Measurements from ENCODE around the gene BRD9.
"Not testable (repeated sequence)": the region's sequence is repeated elsewhere in the genome, so short reads cannot be mapped to it uniquely, and the experiment has no call there.

The BRD9 gene

DNA sequence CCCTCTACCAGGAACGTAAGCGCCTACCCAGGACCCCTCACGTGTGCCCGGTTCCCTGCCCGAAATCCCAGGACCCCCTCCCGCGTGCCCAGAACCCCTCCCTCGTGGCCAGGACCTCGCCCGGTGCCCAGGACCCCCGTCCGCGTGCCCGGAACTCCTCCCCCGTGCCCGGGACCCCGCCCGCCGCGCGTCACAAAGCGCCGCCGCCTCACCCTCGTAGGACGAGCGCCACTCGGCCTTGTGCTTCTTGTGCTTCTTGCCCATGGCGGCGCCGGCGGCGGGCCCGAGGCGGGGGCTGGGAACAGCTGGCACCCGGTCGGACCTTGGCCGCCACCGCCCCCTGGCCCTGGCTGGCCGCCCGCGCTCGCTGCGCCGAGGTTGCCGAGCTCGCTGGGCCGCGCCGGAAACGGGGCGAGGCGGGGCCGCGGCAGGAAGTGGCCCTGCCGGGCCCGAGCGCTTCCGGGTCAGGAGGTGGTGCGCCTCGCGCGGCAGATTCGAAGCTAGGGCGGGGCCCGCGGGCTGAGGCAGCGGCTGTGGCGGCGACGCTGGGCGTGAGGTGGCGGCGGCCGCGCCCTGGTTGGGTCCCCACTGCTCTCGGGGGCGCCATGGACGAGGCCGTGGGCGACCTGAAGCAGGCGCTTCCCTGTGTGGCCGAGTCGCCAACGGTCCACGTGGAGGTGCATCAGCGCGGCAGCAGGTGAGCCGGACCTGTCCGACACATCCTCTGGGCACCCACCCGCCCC is at the start of gene BRD9, which contains the start of gene TRIP13:
Gene BRD9, minus strand, starts transcription at position 408 of the 743 bp plus-strand sequence. Its CDS starts 144 bp downstream, at position 264.
Gene TRIP13, plus strand, starts transcription at position 491 of the 743 bp plus-strand sequence. Its CDS starts 115 bp downstream, at position 606.
- DNase-seq: peak; percentile 77 to 84

DNA sequence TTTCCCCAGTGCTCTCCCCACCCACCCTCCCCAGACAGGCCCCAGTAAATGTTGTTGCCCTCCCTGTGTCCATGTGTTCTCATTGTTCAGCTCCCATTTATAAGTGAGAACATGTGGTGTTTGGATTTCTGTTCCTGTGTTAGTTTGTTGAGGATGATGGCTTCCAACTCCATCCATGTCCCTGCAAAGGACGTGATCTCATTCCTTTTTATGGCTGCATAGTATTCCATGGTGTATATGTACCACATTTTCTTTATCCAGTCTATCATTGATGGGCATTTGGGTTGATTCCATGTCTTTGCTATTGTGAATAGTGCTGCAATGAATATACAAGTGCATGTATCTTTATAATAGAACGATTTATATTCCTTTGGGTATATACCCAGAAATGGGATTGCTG is 48.1 kb upstream of the BRD9 start:
- DNase-seq: not testable (repeated sequence)

DNA sequence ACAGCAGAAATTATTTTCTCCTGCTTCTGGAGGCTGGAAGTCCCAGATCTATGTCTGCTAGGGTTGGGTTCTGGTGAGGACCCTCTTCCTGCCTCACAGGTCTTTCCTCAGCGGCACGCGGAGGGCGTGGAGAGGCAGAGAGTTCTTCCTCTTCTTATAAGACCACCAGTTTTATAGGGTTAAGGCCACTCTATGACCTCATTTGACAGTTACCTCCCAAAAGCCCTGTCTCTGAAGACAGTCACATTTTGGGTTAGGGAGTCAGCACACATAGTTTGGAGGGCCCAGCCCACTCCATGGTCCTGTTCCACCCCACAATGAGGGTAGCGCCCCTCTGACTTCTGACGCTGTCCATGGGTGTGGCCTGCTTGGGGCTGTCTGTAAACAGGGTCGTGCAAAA is 46.8 kb upstream of the BRD9 start:
- DNase-seq: no peak

DNA sequence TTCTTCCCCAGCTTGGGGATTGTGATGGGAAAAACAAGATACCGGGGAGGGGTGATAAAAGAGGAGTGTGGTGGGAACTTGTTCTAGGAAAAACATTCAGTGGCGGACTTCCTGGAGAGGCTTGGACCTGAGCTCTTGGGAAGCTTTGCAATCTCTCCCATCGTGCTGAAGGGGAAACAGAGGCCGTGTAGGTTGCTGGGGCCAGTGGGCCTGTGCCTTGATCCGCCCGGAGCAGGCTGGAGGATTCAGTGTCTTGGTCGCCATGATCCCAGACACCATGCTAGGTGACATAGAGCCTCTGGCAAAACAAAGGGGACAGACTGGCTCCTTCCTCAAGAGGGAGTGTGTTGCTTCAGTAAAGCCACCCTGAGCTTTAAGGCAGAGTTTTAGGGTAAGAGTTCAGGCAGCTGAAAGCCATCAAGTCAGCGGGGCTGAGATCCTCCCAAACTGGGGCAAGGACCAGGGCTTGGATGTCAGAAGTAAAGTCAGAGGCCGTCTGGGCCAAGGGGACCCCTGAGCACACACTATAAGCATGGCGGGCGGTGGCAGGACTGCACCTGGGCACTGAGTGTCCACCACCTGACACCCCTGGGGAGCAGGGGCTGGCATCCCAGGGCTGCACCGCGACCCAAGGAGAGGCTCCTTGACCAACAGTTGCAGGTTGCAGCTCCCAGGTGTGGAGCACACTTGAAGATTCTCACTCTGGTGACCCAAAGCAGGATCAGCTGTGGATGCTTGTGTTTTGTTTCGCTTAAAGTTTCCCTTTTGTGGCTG is 44.7 kb upstream of the BRD9 start:
- no peak for DNase-seq

DNA sequence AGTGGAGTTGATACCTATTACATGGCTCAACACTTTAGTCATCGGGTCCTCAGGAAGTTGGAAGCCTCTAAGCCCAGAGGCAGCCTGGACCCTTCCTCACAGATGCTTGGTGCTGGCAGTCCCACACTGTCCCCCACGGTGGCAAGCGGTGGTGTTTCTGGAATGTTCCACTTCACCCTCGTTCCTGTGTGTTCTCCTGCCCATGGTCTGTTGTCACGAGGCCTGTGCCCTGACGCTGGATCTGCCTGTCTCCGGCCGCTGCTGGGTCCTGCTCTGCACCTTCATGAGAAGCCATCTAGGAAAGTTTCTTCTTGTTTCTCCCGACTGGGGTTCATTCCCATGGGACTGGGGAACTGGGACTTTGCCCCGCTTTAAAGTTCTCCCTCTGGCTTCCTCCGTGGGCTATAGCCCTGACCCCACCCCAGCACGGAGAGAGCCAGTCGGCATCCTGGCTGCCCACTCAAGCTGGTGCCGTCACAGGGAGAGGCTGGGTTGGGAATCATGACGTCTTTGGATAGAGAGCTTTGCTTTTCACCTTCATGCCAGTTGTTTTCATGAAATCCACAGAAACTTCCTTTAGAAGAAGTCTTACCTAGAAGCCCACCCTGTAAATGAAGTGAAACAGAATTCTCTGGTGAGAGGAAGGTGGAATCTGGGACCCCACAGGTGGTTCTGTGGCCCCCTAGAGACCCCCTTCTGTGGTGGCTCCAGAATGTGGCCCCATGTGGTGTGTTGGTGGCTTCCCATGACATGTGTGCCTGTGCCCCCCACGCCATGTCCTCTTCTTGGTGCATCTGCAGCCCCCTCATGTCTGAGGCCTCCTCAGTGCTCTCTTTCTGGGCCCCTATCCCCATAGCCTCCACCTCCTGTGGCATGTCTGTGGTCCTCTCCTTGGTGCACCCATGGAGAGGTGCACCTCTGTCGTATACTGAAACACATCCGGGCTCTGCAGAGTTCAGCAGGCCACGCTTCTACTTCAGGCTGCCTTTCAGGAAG is 43.8 kb upstream of the BRD9 start:
- DNase-seq: no peak

DNA sequence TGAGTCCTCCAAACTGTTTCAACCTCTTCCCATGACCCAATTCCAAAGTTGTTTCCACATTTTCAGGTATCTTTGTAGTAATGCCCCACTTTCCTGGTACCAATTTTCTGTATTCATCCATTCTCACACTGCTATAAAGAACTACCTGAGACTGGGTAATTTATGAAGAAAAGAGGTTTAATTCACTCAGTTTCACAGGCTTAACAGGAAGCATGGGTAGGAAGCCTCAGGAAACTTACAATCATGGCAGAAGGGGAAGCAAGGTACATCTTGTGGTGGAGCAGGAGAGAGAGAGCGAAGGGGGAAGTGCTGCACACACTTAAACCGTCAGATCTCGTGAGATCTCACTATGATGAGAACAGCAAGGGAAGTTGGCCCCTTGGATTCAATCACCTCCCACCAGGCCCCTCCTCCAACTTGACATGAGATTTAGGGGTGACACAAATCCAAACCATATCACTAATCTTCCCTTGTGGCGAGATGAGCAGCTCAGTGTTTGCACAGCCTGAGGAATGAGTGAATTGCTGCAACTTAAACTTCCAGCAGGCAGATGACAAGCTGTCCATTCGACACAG is 43.0 kb upstream of the BRD9 start:
- no peak for DNase-seq

DNA sequence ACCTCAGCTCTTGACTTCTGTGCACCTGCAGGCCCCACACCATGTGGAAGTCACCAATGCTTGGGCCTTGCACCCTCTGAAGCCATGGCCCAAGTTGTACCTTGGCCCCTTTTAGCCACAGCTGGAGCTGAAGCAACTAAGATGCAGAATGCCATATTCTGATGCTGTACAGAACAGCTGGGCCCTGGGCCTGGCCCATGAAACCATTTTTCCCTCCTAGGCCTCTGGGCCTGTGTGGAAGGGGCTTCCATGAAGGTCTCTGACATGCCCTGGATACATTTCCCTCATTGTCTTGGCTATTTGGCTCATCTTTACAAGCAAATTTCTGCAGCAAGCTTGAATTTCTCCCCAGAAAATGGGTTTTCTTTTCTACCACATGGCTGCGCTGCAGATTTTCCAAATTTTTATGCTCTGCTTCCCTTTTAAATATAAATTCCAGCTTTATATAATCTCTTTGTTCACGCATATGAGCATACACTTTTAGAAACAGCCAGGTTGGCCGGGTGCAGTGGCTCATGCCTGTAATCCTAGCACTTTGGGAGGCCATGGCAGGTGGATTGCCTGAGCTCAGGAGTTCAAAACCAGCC is 41.9 kb upstream of the BRD9 start:
- DNase-seq: not testable (repeated sequence)

DNA sequence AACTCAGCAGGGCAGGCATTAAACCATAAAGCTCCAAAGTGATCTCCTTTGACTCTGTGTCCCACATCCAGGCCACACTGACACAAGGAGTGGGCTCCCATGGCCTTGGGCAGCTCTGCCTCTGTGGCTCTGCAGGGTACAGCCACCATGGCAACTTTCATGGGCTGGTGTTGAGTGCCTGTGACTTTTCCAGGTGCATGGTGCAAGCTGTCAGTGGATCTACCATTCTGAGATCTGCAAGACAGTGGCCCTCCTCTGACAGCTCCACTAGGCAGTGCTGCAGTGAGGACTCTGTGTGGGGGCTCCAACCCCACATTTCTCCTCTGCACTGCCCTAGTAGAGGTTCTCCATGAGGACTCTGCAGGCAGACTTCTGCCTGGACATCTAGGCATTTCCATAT is 41.4 kb upstream of the BRD9 start:
- DNase-seq: not testable (repeated sequence)

DNA sequence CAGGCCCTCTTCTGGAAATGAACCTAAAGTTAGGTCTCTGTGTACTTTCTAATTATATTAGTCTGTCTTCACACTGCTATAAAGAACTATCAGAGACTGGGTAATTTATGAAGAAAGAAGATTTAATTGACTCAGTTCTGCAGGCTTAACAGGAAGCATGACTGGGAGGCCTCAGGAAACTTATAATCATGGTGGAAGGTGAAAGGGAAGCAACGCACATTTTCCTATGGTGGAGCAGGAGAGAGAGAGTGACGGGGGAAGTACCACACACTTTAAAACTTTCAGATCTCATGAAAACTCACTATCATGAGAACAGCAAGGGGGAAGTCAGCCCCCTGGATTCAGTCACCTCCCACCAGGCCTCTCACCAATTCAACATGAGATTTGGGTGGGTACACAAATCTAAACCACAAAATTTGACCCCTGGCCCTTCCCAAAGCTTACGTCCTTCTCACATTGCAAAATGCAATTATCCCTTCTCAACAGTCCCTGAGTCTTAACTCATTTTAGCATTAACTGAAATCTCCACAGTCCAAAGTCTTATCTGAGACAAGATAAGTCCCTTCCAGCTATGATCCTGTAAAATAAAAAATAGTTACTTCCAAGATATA is 40.8 kb upstream of the BRD9 start:
- DNase-seq: no peak

DNA sequence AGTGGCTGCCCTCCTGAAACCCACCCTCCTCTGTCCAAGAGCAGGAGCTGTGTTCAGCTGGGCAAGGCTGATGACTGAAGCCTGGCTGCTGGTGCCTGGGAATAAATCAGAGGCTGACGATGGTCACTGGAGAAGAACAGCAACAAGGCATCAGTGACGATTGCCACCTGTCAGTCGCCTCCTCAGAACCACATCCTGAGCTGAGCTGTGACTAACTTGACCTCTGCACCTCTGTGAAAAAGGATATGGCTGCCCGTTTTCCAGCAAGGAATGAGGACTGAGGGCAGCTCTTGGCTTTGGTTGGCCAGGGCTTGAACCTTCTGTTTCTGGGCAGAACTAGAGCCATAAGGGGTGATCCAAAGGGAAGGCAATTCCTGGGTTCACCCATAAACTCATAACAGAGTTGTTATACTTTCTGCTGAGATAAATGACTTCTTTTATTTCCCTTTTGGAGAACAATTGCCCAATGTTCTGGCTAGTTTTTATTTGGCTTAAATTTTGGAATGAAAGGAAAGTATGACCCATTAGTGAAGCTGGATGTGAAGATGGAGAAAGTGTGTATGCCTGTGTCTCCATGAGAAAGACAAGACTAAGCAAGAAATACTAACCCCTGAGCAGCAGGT is 40.1 kb upstream of the BRD9 start:
- DNase-seq: no peak

DNA sequence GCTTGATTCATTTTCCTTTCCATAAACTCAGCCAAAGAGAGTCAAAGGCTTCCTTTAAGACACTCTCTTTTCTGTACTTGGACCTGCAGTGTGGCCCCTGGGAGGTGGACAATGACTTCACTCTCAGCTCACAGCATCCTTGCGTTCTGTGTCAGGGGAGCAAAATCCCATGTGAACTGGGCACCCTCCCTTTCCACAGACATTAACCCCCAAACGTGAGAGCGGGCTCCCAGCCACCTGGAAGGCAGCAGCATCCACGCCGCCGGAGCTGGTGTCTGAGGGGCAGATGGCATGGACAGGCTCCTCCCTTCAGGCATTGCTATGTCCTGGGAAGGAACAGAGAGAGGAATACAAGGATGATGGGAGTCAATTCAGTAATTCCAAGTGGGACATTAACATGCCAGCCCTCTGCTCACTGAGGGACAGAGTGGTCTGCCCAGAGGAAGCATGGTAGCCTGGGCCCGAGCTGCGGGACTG is 39.6 kb upstream of the BRD9 start:
- DNase-seq: no peak

DNA sequence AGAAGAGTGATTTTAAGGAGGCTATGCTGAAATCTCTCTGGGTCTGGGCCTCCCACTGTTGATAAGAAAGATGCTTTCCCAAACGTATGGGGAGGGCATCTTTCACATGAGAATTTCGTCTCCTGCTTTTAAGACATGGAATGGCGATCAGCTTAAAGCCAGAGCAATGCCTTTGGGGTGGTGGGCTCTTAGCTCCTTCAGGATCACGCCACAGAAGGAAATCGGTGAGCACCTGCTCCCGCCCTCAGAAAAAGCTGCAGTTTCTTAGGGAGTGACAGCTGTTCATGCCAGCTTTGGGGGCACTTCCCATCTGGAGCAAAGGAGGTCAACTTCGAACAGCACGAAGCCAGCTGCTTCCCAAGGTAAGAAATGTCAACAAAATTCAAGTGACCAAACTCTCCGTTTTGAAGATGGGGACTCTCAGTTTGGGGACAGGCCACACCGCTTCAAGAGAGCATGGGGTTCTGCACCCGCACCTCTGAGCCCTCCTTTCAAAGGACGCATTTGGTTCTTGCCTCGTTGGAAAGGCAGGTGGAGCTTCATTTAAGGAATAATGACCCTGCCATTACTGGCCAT is 39.1 kb upstream of the BRD9 start:
- no peak for DNase-seq

DNA sequence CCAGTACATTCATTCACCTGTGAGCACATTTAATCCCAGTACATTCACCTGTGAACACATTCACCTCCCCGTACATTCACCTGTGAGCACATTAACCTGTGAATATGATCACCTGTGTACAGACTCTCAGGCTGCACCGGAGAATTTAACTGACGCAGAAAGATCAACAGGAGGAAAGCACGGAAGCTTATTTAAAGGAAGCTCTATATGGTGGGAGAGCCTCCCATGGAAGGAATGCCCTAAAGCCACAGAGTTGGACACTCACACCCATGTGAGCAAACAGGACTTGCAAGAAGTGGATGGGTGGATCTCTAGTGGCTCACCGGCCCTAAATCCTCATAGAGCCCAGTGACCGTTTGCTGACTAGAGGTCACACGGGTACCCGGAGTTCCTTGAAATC is 38.3 kb upstream of the BRD9 start:
- DNase-seq: no peak

DNA sequence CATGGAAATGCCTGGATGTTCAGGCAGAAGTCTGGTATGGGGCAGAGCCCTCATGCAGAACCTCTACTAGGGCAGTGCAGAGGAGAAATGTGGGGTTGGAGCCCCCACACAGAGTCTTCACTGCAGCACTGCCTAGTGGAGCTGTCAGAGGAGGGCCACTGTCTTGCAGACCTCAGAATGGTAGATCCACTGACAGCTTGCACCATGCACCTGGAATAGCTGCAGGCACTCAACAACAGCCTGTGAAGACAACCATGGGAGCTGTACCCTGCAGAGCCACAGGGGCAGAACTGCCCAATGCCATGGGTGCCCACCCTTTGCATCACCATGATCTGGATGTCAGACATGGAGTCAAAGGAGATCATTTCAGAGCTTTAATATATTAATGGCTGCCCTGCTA is 37.0 kb upstream of the BRD9 start:
- no peak for DNase-seq

DNA sequence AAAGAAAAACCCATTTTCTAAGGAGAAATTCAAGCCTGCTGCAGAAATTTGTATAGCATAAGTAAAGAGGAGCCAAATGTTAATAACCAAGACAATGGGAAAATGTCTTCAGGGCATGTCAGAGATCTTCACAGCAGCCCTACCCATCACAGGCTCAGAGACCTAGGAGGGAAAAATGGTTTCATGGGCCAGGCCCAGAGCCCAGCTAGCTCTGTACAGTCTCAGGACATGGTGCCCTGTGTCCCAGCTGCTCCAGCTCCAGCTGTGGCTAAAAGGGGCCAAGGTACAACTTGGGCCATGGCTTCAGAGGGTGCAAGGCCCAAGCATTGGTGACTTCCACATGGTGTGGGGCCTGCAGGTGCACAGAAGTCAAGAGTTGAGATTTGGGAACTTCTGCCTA is 36.6 kb upstream of the BRD9 start:
- not testable (repeated sequence) for DNase-seq

DNA sequence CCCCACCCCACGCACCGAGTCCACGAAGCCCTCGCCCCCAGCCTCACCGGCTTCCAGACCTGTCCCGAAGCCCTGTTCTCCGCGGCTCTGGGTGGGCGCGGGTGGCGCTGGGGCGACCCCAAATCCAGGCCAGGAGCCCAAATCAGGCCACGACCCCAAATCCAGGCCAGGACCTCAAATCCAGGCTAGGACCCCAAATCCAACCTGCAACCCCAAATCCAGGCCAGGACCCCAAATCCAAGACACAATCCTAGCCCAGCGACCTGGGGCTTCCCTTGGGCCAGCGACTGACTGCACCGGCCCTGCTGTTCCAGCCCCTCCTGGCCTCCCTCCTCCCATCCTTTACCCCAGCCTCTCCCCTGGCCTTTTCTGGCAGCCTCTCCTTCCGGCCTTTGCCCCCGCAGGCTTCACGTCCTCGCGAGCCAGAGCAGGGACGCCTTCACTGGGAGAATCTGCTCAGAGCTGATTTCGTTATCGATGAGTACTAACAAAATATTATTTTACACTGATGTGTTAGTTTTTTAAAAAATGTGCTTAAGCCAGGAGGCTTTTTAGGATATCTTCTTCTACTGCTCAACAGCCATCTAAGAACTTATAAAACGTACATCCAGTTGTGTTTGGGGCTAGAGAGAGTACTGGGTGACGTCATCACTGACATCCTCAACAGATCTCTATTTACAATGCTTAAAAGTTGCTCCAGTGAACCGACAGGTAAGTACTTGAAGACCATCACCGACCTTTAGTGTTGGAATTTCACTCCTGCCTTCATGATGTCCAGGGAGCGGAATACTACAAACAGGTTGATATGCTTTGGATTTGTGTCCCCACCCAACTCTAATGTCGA is 34.8 kb upstream of the BRD9 start:
- no peak for DNase-seq

DNA sequence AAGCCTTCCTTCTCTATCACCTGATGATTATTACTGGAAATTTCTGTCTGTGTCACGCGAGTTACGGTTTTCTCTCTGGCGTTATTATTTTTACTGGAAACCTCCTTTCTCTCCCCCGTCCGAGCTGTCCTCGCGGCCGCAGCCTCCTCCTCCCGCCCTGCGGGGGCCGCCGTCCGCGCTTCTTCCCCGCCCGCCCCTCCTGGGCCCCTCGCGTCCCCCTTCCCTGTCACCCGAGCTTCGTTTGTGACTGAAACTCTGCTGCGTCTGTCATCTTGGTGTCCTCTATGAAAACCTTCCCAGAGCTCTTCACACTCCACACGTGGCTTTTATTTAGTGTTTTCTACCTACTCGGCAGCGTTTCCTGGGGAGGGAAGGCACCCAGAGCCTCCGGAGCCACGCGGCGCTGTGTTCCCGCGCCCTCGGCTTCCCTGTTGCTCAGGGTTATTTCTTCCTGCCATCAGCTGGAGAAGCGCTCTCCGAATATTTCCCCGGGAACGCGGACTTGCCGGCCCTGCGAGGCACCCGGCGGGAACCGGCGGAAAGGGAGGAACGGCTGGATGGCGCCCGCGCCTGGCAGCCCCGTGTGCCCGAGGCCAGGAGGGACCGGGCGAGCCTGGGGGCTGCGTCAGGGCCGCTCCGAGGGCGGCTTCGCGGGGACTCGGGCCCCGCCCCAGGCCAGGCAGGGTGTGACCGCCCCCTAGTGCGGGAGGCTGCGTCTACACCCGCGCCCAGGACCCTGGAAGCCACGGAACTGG is 34.0 kb upstream of the BRD9 start:
- DNase-seq: no peak

DNA sequence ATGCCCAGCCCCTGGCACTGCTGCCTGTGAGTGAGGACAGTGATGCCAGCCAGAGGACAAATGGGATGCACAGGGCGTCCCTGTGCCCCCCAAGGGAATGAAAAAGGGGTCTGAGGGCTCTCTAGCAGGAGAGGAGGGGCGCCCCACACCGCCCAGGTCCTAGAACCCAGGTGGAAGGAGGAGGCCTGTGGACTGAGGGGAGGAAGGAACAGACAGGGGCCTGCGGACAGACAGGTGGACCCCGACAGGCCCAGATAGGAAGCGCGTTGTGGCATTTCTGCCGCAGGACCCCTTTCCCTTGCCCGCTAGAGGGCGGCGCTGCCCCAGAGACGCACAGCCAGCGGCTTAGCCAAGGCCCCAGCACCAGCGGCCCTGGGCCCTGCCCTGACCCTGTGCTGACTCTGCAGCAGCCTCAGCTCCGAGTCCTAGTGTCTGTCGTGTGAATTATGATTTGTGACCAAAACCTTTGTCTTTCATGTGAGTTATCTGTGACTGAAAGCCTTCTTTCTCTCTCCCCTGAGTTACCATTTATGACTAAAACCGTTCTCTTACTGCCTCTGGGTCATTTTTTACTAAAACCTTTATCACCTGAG is 30.8 kb upstream of the BRD9 start:
- peak; percentile 64 for DNase-seq
